Parathyroid adenoma (tissue), 2 donors: Measurements from ENCODE around the gene ZNF595.
"Not testable (repeated sequence)": the region's sequence is repeated elsewhere in the genome, so short reads cannot be mapped to it uniquely, and the experiment has no call there.

Source experiments
- H2AFZ ChIP-seq: fragments of 300-600 bp; sonication (generic); one replicate; pipeline ENCODE4 v1.7.0; 2017; ENCODE audit warnings: antibody characterized with exemption, mild to moderate bottlenecking
- H3K27ac ChIP-seq: fragments of 300-600 bp; sonication (generic); one replicate; pipeline ENCODE4 v1.7.0; 2017
- H3K27me3 ChIP-seq: fragments of 300-600 bp; sonication (generic); one replicate; pipeline ENCODE4 v1.7.0; 2017; ENCODE audit warnings: low read length; ENCODE audit not compliant: control insufficient read depth, insufficient read depth
- H3K36me3 ChIP-seq: fragments of 300-600 bp; sonication (generic); one replicate; pipeline ENCODE4 v1.7.0; 2017; ENCODE audit warnings: low read length; ENCODE audit not compliant: control insufficient read depth, insufficient read depth
- H3K4me1 ChIP-seq: fragments of 300-600 bp; sonication (generic); one replicate; pipeline ENCODE4 v1.7.0; 2017; ENCODE audit warnings: control low read depth
- H3K4me2 ChIP-seq: fragments of 300-600 bp; sonication (generic); one replicate; pipeline ENCODE4 v1.7.0; 2017; ENCODE audit warnings: low read length
- H3K4me3 ChIP-seq: fragments of 300-600 bp; sonication (generic); one replicate; pipeline ENCODE4 v1.7.0; 2017; ENCODE audit warnings: low read depth, low read length
- H3K79me2 ChIP-seq: fragments of 300-600 bp; sonication (generic); one replicate; pipeline ENCODE4 v1.7.0; 2017; ENCODE audit warnings: control low read depth
- H3K9ac ChIP-seq: fragments of 300-600 bp; sonication (generic); one replicate; pipeline ENCODE4 v1.7.0; 2017; ENCODE audit warnings: mild to moderate bottlenecking
- H3K9me3 ChIP-seq: fragments of 300-600 bp; sonication (generic); one replicate; pipeline ENCODE4 v1.7.0; 2017; ENCODE audit warnings: low read length; ENCODE audit not compliant: control insufficient read depth
- TF ChIP-seq, protein P1 (sequence below): fragments of 300-600 bp; sonication (generic); IDR thresholded peaks from one replicate; pipeline ENCODE4 v1.7.0; 2017; ENCODE audit warnings: antibody characterized with exemption, mild to moderate bottlenecking
- donor health status: primary hyperparathyroidism.

Gene ZNF595

GRCh38 chr4:116499-116898, 63.4 kb downstream of the ZNF595 start:
- H3K9ac ChIP-seq, result no peak overlapping the region
- no peak overlapping the region for H2AFZ ChIP-seq
- H3K9me3 ChIP-seq, result no peaks in the 10 kb centered on the region
- no peaks in the 10 kb centered on the region for H3K4me1 ChIP-seq
- TF ChIP-seq, protein P1, sequence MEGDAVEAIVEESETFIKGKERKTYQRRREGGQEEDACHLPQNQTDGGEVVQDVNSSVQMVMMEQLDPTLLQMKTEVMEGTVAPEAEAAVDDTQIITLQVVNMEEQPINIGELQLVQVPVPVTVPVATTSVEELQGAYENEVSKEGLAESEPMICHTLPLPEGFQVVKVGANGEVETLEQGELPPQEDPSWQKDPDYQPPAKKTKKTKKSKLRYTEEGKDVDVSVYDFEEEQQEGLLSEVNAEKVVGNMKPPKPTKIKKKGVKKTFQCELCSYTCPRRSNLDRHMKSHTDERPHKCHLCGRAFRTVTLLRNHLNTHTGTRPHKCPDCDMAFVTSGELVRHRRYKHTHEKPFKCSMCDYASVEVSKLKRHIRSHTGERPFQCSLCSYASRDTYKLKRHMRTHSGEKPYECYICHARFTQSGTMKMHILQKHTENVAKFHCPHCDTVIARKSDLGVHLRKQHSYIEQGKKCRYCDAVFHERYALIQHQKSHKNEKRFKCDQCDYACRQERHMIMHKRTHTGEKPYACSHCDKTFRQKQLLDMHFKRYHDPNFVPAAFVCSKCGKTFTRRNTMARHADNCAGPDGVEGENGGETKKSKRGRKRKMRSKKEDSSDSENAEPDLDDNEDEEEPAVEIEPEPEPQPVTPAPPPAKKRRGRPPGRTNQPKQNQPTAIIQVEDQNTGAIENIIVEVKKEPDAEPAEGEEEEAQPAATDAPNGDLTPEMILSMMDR, result no peak
- no peak overlapping the region for H3K4me3 ChIP-seq
- no peaks in the 10 kb centered on the region for H3K79me2 ChIP-seq
- H3K4me2 ChIP-seq, result no peak overlapping the region
- no peak overlapping the region for H3K27ac ChIP-seq
- H3K36me3 ChIP-seq, result no peaks in the 10 kb centered on the region
- H3K27me3 ChIP-seq, result no peaks in the 10 kb centered on the region

- H3K4me1 ChIP-seq, result no peaks in the 10 kb centered on the region
- H3K79me2 ChIP-seq, result no peaks in the 10 kb centered on the region
- no peak overlapping the region for H3K4me2 ChIP-seq
- H3K36me3 ChIP-seq, result no peaks in the 10 kb centered on the region
- H3K4me3 ChIP-seq, result no peak overlapping the region
- H3K9me3 ChIP-seq, result no peaks in the 10 kb centered on the region
- no peaks in the 10 kb centered on the region for H3K27me3 ChIP-seq
- H3K27ac ChIP-seq, result no peak overlapping the region
- TF ChIP-seq, protein P1, result no peak
- no peak overlapping the region for H2AFZ ChIP-seq
- no peak overlapping the region for H3K9ac ChIP-seq
Observed at GRCh38 chr4:120616-121015, 67.5 kb downstream of the ZNF595 start.

DNA sequence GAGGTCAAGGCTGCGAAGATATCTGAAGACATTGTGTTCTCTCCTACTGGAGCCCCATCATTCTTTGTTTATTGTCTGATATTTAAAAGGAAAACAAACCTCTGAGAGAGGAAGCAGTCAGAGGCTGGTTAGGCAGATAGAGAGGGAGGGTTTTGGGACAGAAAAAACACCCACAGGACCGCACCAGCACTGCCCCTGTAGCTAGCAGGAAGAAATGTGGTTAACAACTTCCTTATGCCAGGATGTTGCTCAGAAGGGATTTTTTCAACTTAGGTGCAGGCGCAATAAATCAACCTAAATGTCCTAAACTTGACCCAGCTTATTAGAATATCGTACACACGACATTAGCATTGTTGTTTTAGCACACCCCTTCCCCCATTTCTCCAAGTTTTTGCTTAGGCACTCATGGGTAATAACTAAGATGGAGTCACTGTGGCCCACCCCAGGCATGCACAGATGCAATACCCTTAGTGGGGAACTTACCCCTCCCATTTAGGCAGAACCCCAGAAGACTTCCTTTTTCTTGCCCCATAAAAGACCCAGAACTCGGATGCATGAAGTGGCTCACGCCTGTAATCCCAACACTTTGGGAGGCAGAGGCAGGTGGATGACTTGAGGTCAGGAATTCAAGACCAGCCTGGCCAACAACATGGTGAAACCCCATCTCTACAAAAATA, 68.4 kb downstream of the ZNF595 start:
- Histone ChIP-seq H3K27me3 (no peaks in the 10 kb centered on the region), H3K4me1 (peaks cover 2% of the 10 kb centered on the region), H3K4me2 (no peak overlapping the region), H3K9ac (no peak overlapping the region), H2AFZ (no peak overlapping the region), H3K79me2 (no peaks in the 10 kb centered on the region), H3K9me3 (no peaks in the 10 kb centered on the region), H3K36me3 (no peaks in the 10 kb centered on the region), H3K27ac (no peak overlapping the region), H3K4me3 (no peak overlapping the region)
- TF ChIP-seq, protein P1, result no peak

DNA sequence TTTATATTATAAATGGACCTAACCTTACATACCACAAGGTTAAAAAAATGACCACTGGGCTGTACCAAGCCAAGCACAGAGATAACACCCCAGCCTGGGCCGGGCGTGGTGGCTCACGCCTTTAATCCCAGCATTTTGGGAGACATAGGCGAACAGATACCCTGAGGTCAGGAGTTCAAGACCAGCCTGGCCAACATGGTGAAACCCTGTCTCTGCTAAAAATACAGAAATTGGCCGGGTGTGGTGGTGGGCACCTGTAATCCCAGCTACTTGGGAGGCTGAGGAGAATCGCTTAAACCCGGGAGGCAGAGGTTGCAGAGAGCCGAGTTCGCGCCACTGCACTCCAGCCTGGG, 70.8 kb downstream of the ZNF595 start:
- peak overlapping the region; percentile 82 for H3K27ac ChIP-seq
- peak overlapping the region; percentile 71 for H3K4me2 ChIP-seq
- H3K36me3 ChIP-seq, H3K9ac ChIP-seq, H3K9me3 ChIP-seq, H3K27me3 ChIP-seq, H3K79me2 ChIP-seq, H3K4me1 ChIP-seq: not testable (repeated sequence)
- peak overlapping the region; percentile 97 for H3K4me3 ChIP-seq
- peak overlapping the region; percentile 95 for H2AFZ ChIP-seq

DNA sequence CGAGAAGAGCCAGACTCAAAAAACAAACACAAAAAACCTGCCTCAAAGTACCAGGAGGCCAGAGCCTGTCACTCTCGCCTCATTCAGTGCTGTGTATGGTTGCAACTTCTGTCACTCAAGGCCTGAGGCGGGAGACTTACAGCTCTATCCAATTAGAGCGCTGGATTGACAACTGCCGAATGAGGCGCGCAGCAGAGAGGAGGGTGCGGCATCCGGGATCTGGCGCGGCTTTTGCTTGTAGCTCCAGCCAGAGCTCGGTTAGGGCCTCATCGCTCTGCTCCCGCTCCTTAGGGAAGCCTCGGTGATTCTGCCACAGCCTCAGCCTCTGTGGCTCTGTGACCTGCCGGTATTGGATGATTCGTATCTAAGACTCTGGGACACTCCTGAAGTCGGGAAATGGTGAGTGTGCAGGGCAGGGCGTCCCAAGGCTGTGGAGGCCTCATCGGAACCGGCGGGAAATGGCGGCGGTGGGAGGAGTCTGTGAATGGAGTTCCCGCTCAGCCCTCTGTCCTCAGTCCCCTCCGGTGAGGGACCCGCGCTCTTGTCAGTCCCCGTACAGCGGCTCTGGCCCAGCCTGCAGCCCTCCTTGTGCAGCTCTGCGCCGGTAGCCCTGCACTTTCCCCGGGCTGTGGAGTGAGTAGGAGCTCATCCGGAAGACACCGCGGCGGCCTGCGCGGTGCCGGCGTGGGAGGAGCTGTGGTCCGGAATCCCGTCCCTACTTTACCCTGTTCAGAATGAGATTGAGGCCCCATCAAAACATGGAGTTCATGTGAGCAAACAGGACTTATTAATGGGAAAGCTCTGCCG, 71.4 kb downstream of the ZNF595 start, which contains the start of gene ZNF718:
ZNF718 (plus strand) TSS at position 227 of the 807 bp plus-strand sequence; CDS start at position 397, 170 bp downstream.
- Histone ChIP-seq H3K4me3 (peak within 1 kb of the TSS; percentile 97), H3K9ac (peak within 1 kb of the TSS; percentile 21), H3K36me3 (no peaks in the 10 kb centered on the region), H3K79me2 (no peaks in the 10 kb centered on the region), H3K9me3 (no peaks in the 10 kb centered on the region), H2AFZ (peak within 1 kb of the TSS; percentile 95), H3K4me1 (peaks cover 2% of the 10 kb centered on the region), H3K27ac (peak within 1 kb of the TSS; percentile 82), H3K4me2 (peak within 1 kb of the TSS; percentile 86), H3K27me3 (no peaks in the 10 kb centered on the region)
- TF ChIP-seq, protein P1, result no peak
